Epithelial cell of esophagus (primary cell): ENCODE results near the gene FBP1.

Experiments used
- DNase-seq: peaks from one replicate; pipeline ENCODE4 v3.0.0; 2010; ENCODE audit warnings: low read depth
- H3K4me3 ChIP-seq: 2 replicates; pipeline ENCODE4 v1.5.1; 2011; ENCODE audit warnings: mild to moderate bottlenecking, low read length, control low read depth
- TF ChIP-seq, protein P1 (sequence below): IDR thresholded peaks from 2 replicates; pipeline ENCODE4 v1.5.1; 2011; ENCODE audit warnings: low read depth, mild to moderate bottlenecking, low read length, control low read depth, inconsistent platforms; ENCODE audit not compliant: insufficient read depth; ENCODE audit errors: missing control alignments

FBP1 gene

DNA sequence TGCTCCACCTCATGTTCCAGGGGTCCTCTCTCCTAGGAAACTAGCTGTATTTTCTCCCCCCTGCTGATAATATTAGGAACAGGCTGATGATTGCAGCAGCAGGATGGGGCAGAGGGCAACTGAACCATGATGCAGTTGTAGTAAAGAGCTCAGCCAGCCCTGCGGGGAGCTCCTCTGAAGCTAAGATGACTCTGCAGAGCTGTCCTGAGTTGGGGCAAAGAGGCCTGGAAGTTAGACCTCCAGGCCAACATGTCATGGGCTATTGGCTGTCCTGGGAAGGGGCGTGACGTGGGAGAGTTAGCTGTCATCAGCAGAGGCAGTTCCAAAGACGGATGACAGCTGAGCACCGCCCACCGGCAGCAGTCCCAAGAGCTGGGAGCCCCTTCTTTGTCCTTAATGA, 6.6 kb upstream of the FBP1 start:
- DNase-seq, result no peak
- H3K4me3 ChIP-seq, result no peak overlapping the region
- TF ChIP-seq, protein P1, sequence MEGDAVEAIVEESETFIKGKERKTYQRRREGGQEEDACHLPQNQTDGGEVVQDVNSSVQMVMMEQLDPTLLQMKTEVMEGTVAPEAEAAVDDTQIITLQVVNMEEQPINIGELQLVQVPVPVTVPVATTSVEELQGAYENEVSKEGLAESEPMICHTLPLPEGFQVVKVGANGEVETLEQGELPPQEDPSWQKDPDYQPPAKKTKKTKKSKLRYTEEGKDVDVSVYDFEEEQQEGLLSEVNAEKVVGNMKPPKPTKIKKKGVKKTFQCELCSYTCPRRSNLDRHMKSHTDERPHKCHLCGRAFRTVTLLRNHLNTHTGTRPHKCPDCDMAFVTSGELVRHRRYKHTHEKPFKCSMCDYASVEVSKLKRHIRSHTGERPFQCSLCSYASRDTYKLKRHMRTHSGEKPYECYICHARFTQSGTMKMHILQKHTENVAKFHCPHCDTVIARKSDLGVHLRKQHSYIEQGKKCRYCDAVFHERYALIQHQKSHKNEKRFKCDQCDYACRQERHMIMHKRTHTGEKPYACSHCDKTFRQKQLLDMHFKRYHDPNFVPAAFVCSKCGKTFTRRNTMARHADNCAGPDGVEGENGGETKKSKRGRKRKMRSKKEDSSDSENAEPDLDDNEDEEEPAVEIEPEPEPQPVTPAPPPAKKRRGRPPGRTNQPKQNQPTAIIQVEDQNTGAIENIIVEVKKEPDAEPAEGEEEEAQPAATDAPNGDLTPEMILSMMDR, result no peak

DNA sequence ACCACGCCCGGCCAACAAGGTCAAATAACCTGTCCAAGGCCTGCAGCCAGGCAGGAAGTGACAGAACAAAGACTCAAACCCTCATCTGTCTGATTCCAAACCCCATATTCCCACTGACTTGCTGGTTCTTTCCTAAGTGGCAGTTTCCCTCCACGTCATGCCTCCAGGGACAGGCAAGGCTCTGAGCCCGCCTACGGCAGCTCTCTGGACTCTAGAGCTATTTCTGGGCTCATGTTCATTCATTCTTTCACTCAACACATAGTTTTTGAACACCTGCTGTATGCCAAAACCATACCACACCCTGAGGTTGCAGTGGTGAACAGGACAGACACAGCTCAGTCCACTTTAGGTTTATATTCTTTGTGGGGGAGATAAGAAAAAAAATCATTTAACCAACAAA, 5.2 kb upstream of the FBP1 start:
- no peak overlapping the region for H3K4me3 ChIP-seq
- DNase-seq, result no peak
- TF ChIP-seq, protein P1, result no peak

DNA sequence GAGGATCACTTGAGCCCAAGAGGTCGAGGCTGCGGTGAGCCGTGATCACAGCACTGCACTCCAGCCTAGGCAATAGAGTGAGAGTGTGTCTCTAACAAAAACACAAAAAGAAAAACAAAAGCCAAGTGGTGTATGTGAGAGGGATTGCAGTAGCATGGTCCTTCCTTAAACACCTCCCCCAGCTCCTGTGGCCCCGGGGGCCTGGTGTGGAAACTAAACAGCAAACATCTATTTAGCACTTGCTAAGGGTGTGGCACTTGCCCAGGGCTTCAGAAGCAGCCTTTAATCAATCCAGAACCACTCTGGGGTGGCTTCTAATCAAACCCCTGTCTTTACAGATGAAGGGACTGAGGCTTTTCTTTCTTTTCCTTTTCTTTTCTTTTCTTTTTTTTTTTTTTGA, 4.4 kb upstream of the FBP1 start:
- TF ChIP-seq, protein P1, result no peak
- DNase-seq, result no peak
- no peak overlapping the region for H3K4me3 ChIP-seq

DNA sequence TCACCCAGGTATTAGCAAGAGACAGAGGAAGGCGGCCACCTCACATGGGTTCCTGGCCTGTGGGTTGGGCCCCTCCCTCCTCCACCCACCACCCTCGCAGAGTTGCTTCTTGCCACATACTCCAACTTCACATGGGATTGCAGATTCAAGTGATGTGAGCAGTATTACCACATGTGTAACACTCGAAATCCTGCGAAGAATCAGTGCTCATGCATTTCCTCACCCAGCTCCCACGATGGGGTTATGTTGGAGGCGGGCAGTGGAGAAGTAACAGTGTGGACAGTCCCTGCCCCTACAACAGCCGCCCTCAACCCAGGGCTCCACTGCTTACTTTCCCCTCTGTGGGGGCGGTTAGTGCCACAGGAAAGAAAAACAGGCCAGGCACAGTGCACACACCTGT, 3.9 kb upstream of the FBP1 start:
- no peak for DNase-seq
- no peak overlapping the region for H3K4me3 ChIP-seq
- TF ChIP-seq, protein P1, result no peak

DNA sequence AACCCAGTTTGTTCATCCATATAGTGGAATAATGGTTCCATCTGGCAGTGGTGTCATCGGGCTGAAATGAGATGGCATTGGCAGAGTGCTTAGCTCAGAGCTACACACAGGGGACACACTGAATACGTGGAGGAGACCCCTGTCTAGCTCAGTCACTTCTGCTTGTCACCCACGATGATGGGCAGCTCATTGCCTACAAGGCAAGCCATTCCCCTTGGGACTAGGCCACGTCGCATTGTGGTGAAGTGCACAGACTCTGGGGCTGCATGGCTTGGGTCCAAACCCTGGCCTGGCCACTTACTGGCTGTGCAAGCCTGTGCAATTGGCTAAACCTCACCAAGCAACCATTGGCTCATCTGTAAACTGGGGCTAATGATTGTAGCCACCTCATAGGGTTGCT, 3.2 kb upstream of the FBP1 start:
- DNase-seq, result no peak
- no peak overlapping the region for H3K4me3 ChIP-seq
- TF ChIP-seq, protein P1, result no peak

DNA sequence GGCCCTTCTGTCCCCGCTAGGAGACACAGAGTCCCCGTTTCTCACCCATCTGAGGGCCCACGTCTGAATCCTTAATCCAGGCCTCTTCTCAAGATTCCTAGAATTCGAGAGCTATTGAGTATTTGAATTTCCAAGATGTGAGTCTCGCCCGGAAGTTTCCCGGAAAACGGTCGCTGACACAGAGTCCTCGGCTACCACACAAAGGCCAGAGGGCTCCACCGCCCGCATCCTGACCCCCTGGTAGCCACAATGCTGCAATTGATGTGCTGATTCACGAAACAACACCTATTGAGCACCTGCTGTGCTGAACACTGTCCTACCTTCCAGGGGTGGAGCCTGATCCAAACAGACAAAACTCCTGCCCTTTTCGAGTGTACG, 670 bp upstream of the FBP1 start:
- no peak for DNase-seq
- TF ChIP-seq, protein P1, result no peak
- H3K4me3 ChIP-seq, result no peak overlapping the region

DNA sequence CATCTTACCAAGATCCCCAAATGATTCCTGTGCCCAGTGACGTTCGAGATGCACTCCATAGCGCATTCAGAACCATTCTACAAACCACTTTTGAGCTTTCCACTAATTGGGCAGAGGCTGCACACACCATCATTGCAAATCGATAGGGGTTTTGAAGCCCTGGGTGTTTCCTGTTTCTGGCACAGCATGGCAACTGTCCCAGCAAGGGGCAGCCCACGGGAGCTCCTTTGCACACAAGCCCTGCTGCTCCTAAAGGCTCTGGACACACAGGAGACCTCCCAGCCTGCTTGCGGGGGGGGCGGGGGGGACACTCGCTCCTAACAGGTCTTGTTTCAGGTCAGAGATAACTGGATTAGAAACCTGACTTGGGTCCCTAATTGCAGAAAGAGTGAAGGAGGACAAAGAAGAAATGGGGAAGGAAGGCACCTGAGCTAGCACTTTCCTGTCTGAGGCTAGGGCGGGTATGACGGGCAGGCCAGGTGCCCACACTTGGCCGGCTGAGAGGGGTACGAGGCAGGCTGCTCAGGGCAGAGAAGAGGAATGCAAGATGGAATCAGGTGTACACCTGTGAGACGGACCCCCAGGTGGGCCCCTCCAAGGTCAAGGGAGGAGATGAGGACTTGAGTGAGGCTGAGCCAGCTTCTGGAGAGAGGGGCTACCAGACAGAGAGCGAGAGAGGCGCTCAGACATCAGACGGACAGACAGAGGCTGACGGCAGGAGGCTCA, 820 bp downstream of the FBP1 start:
- no peak for DNase-seq
- no peak overlapping the region for H3K4me3 ChIP-seq
- TF ChIP-seq, protein P1, result no peak
